K562 (cell line): ENCODE measurements around the gene DEDD. TPM values are rescaled to one million over a fixed set of nuclear protein-coding genes. Genes with fewer than 3 reads are reported as not detected.

Source experiments
- ATAC-seq: fragments of 200-7000 bp; cut with Tn5 transposase; 3 replicates; pipeline ENCODE4 v1.9.1; 2020; ENCODE audit warnings: moderate library complexity
- BruUV-seq: library from RNA; stranded (reverse); fragments of 400-500 nt; replicated peaks from 2 replicates; lab custom pipeline; 2021; lab: Mats Ljungman, UMichigan
- CTCF ChIA-PET: fragments of 300-600 bp; formaldehyde crosslinking; extraction: SDS; loops from one replicate; lab custom pipeline; 2021; ENCODE audit warnings: low intra/inter-chr PET ratio; lab: Yijun Ruan, JAX
- POLR2A ChIA-PET: fragments of 300-600, 350-650 bp; sonication (Branson Sonifier 250); formaldehyde crosslinking; extraction: SDS; loops from one replicate; lab custom pipeline; 2021; ENCODE audit warnings: antibody characterized with exemption, inconsistent platforms; lab: Yijun Ruan, JAX
- DNase-seq, 4 experiments: peaks; one replicate each; pipeline versions ENCODE4 v3.0.0 to v3.0.0-alpha.2; 2011 to 2018; ENCODE audit warnings: low spot score in 3 of 4, mixed read lengths in 3 of 4; ENCODE audit errors: extremely low read depth in 1 of 4
- FAIRE-seq: peaks from 2 replicates; lab custom pipeline; 2011; peaks lifted over from hg19 to GRCh38; lab: Jason Lieb, UNC
- H2AFZ ChIP-seq: 2 replicates; pipeline ENCODE4 v1.6.0; 2011; ENCODE audit warnings: low read depth, low read length, control low read depth, inconsistent platforms
- H3K27ac ChIP-seq: fragments of 200-600 bp; 3 replicates; pipeline ENCODE4 v1.8.0; 2011; ENCODE audit warnings: low read depth, mild to moderate bottlenecking, control low read depth, inconsistent platforms, low read length, moderate library complexity, mixed read lengths; ENCODE audit errors: extremely low read depth
- H3K27me3 ChIP-seq, 2 experiments: fragments of 300-600 bp in 1 of 2; 2 replicates in 1 of 2; 3 replicates in 1 of 2; pipeline versions ENCODE4 v1.6.0 to v1.8.0; 2011; ENCODE audit warnings: inconsistent platforms in 2 of 2, low read length in 2 of 2, mild to moderate bottlenecking in 1 of 2, mixed read lengths in 1 of 2, moderate library complexity in 1 of 2; ENCODE audit not compliant: control insufficient read depth in 2 of 2, insufficient read depth in 2 of 2
- H3K36me3 ChIP-seq: fragments of 300-600 bp; 3 replicates; pipeline ENCODE4 v1.8.0; 2011; ENCODE audit warnings: mild to moderate bottlenecking, low read length, inconsistent platforms; ENCODE audit not compliant: control insufficient read depth, insufficient read depth
- H3K4me1 ChIP-seq, 2 experiments: fragments of 200-600 bp in 1 of 2; replicated peaks in 1 of 2; 2 replicates in 1 of 2; 3 replicates in 1 of 2; pipeline versions ENCODE4 v1.5.1 to v1.8.0; 2011; ENCODE audit warnings: inconsistent platforms in 2 of 2, low read length in 2 of 2, mild to moderate bottlenecking in 1 of 2, mixed read lengths in 1 of 2, moderate library complexity in 1 of 2; ENCODE audit not compliant: control insufficient read depth in 2 of 2, insufficient read depth in 2 of 2
- H3K4me2 ChIP-seq: 2 replicates; pipeline ENCODE4 v1.6.1; 2011; ENCODE audit warnings: low read length, control low read depth, inconsistent platforms, mixed read lengths; ENCODE audit not compliant: insufficient read depth
- H3K4me3 ChIP-seq: fragments of 200-600 bp; sonication (generic), shearing (Covaris generic); 2 replicates; pipeline ENCODE4 v1.5.1; 2016; ENCODE audit warnings: control low read depth, inconsistent platforms
- H3K79me2 ChIP-seq: fragments of 200-600 bp; 3 replicates; pipeline ENCODE4 v1.8.0; 2011; ENCODE audit warnings: low read length, inconsistent platforms; ENCODE audit not compliant: control insufficient read depth, insufficient read depth
- H3K9ac ChIP-seq, 2 experiments: 2 replicates each; pipeline versions ENCODE4 v1.6.0 to v1.6.1; 2011; ENCODE audit warnings: low read depth in 2 of 2, low read length in 2 of 2, control low read depth in 1 of 2, inconsistent platforms in 1 of 2, mild to moderate bottlenecking in 1 of 2, mixed read lengths in 1 of 2; ENCODE audit not compliant: insufficient read depth in 1 of 2
- H3K9me1 ChIP-seq: one replicate; pipeline ENCODE4 v1.6.0; 2011; ENCODE audit warnings: inconsistent platforms, mild to moderate bottlenecking, low read length, moderate library complexity; ENCODE audit not compliant: control insufficient read depth, insufficient read depth
- H3K9me3 ChIP-seq: replicated peaks from 2 replicates; pipeline ENCODE4 v1.5.1; 2011; ENCODE audit warnings: low read depth, low read length, inconsistent platforms; ENCODE audit not compliant: control insufficient read depth, insufficient read depth
- H4K20me1 ChIP-seq: replicated peaks from 2 replicates; pipeline ENCODE4 v1.6.1; 2011; ENCODE audit warnings: low read length, inconsistent platforms, mixed read lengths; ENCODE audit not compliant: control insufficient read depth, insufficient read depth
- CHD1 ChIP-seq: fragments of 200-600 bp; sonication (generic); IDR thresholded peaks from one replicate; pipeline ENCODE4 v1.6.1; 2012; ENCODE audit warnings: mild to moderate bottlenecking, moderate library complexity, low read length, inconsistent platforms
- E2F3 ChIP-seq: fragments of 250-450 bp; sonication (Bioruptor Pico); IDR thresholded peaks from 2 replicates; pipeline ENCODE4 v1.4.0; 2020; ENCODE audit warnings: mild to moderate bottlenecking
- HMGN3 ChIP-seq: IDR thresholded peaks from 2 replicates; pipeline ENCODE4 v1.6.1; 2011; ENCODE audit warnings: borderline replicate concordance, low read depth, mild to moderate bottlenecking, mixed read lengths, low read length; ENCODE audit not compliant: insufficient read length; ENCODE audit errors: extremely low read depth
- HSF4 ChIP-seq: fragments of 250-450 bp; sonication (Bioruptor Pico); IDR thresholded peaks from 2 replicates; pipeline ENCODE4 v2.1.2; 2022; ENCODE audit warnings: mild to moderate bottlenecking, moderate library complexity, borderline replicate concordance
- MITF ChIP-seq: IDR thresholded peaks from 2 replicates; pipeline ENCODE4 v1.6.1; 2014; ENCODE audit warnings: antibody characterized with exemption
- NR4A1 ChIP-seq, 2 experiments: fragments of 250-450 bp in 1 of 2; fragments of 450-650 bp in 1 of 2; sonication (Bioruptor Pico) in 1 of 2; IDR thresholded peaks; 2 replicates each; pipeline versions ENCODE4 v1.4.0 to v1.6.1; 2016 to 2020; ENCODE audit warnings: mild to moderate bottlenecking in 2 of 2, missing compliant biosample characterization in 1 of 2, missing genetic modification characterization in 1 of 2, moderate library complexity in 1 of 2
- POLR2G ChIP-seq: fragments of 200-400 bp; formaldehyde crosslinking; IDR thresholded peaks from 2 replicates; pipeline ENCODE4 v1.6.1; 2017; ENCODE audit warnings: low read depth, mild to moderate bottlenecking, antibody characterized with exemption, low read length, moderate library complexity
- PYGO2 ChIP-seq: fragments of 450-650 bp; IDR thresholded peaks from 2 replicates; pipeline ENCODE4 v1.6.1; 2016; ENCODE audit warnings: mild to moderate bottlenecking, missing genetic modification characterization, moderate library complexity, missing compliant biosample characterization
- RBM15 ChIP-seq: fragments of 200-400 bp; formaldehyde crosslinking; IDR thresholded peaks from 2 replicates; pipeline ENCODE4 v1.6.1; 2018; ENCODE audit warnings: mild to moderate bottlenecking, low read length, moderate library complexity; ENCODE audit not compliant: insufficient read depth
- RFX1 ChIP-seq: fragments of 450-650 bp; IDR thresholded peaks from 2 replicates; pipeline ENCODE4 v1.6.1; 2016; ENCODE audit warnings: mild to moderate bottlenecking, moderate library complexity
- SAP30 ChIP-seq: fragments of 200-600 bp; sonication (generic); IDR thresholded peaks from 2 replicates; pipeline ENCODE4 v1.6.1; 2012; ENCODE audit warnings: borderline replicate concordance, low read depth, mild to moderate bottlenecking, moderate library complexity, low read length, control low read depth, inconsistent platforms; ENCODE audit not compliant: insufficient read depth, poor library complexity, severe bottlenecking
- STAG1 ChIP-seq: sonication (generic); formaldehyde crosslinking; IDR thresholded peaks from 2 replicates; pipeline ENCODE4 v1.5.0; 2020; ENCODE audit warnings: missing genetic modification reagents, borderline replicate concordance
- TCF3 ChIP-seq: sonication (generic); formaldehyde crosslinking; IDR thresholded peaks from 2 replicates; pipeline ENCODE4 v1.4.0; 2020; ENCODE audit warnings: mild to moderate bottlenecking, missing genetic modification reagents
- ZNF140 ChIP-seq: fragments of 250-450 bp; sonication (Bioruptor Pico); IDR thresholded peaks from 2 replicates; pipeline ENCODE4 v1.8.0; 2021; ENCODE audit warnings: moderate library complexity, mild to moderate bottlenecking, inconsistent platforms
- WGBS: fragments of 100-300 bp; shearing (Covaris generic); methylation state at CpG from one replicate; pipeline ENCODE4 v1.1.6; 2016; ENCODE audit warnings: low coverage, mixed read lengths; ENCODE audit not compliant: insufficient coverage; ENCODE audit errors: missing lambda C conversion rate; 5-methylcytosine and 5-hydroxymethylcytosine counted together
- in situ Hi-C: fragments of 300-500 bp; cut with MboI; formaldehyde crosslinking; loops from 4 replicates; pipeline ENCODE4 v1.15.0; 2018; ENCODE audit warnings: inconsistent platforms, mixed read lengths
- intact Hi-C: fragments of 100-400 bp; cut with micrococcal nuclease; formaldehyde crosslinking; loops from 2 replicates; pipeline ENCODE4 v1.14.2; 2022
- polyA plus RNA-seq, 8 experiments: library from polyadenylated mRNA; depleted of rRNA in 4 of 8; stranded (reverse) in 5 of 8; unstranded in 3 of 8; fragments of >200 nt; fragmentation: Nextera tagmentation in 2 of 8; fragmentation: Illumina TruSeq in 1 of 8; extraction: Ambion mirVana in 2 of 8; extraction: Trizol in 1 of 8; gene quantifications; 2 replicates each; pipeline versions ENCODE4 v1.2.1 to v1.2.3, GENCODE V29; 2011 to 2014; ENCODE audit warnings: inconsistent platforms in 1 of 8, missing spikeins in 1 of 8
- total RNA-seq, 7 experiments: library from RNA; depleted of rRNA in 6 of 7; stranded (reverse); fragments of >200 nt in 6 of 7; fragmentation: Illumina TruSeq in 2 of 7; extraction: Trizol in 2 of 7; gene quantifications; 2 replicates each; pipeline versions ENCODE4 v1.2.1 to v1.2.3, GENCODE V29; 2011 to 2021; ENCODE audit warnings: low replicate concordance in 1 of 7
- TF ChIP-seq, protein P1 (sequence below): fragments of 450-650 bp; formaldehyde crosslinking; conservative IDR thresholded peaks from 2 replicates; pipeline ENCODE4 v1.4.0; 2022; ENCODE audit warnings: mild to moderate bottlenecking, missing genetic modification characterization
- TF ChIP-seq, protein P2 (sequence below): sonication (generic); formaldehyde crosslinking; IDR thresholded peaks from 2 replicates; pipeline ENCODE4 v1.8.1; 2022; ENCODE audit warnings: missing genetic modification reagents

The DEDD gene
- total and polyA plus RNA-seq, 9 of the 15 experiments (the other 6 are each of a cell fraction or from before 2014, with no cell fraction given): 11.6 to 41.0 (median 16.8) TPM

GRCh38 chr1:161159087-161159912, 26.8 kb upstream of the DEDD start, which contains the start of gene USP21:
Gene USP21, plus strand, starts transcription at chr1:161159500. Its CDS starts 1,141 bp downstream, at chr1:161160641.
- FAIRE-seq (peak; percentile 80), DNase-seq (peak; percentile 94 to 96 (median 94)), ATAC-seq (peak; percentile 91)
- H2AFZ ChIP-seq: peak within 1 kb of the TSS; percentile 92
- intact Hi-C loops (loop anchor here (2.0 kb wide), 1 partner anchor 18 kb away; the partner anchor contains the start of gene B4GALT3), in situ Hi-C loops (no loop called here)
- 2% methylated on average over 40 of the region's 60 CpGs for WGBS
- peak within 1 kb of the TSS; percentile 72 for H3K27ac ChIP-seq
- H3K4me3 ChIP-seq: peak within 1 kb of the TSS; percentile 75
- no peaks in the 10 kb centered on the region for H3K9me1 ChIP-seq
- H3K36me3 ChIP-seq: peaks cover 60% of the 10 kb centered on the region
- H3K27me3 ChIP-seq: no peaks in the 10 kb centered on the region
- ChIA-PET POLR2A (interaction anchor here (0.5 to 2.2 kb wide), 7 partner anchors 9 to 280 kb away, joined by 3 to 6 read pairs (median 4); partner anchors contain the start of genes DEDD and SDHC), CTCF (interaction anchor here (0.6 kb wide), 1 partner anchor 246 kb away, joined by 4 read pairs; no protein-coding TSS in a partner anchor)
- H3K9me3 ChIP-seq: no peaks in the 10 kb centered on the region
- H3K9ac ChIP-seq: peak within 1 kb of the TSS; percentile 77 to 98
- H3K79me2 ChIP-seq: peaks cover 63% of the 10 kb centered on the region
- H3K4me2 ChIP-seq: peak within 1 kb of the TSS; percentile 95
- peaks cover 50 to 62% of the 10 kb centered on the region in 2 experiments for H3K4me1 ChIP-seq
- TSS peak; percentile 22 for BruUV-seq
- no peaks in the 10 kb centered on the region for H4K20me1 ChIP-seq
- TF ChIP-seq, protein P1, sequence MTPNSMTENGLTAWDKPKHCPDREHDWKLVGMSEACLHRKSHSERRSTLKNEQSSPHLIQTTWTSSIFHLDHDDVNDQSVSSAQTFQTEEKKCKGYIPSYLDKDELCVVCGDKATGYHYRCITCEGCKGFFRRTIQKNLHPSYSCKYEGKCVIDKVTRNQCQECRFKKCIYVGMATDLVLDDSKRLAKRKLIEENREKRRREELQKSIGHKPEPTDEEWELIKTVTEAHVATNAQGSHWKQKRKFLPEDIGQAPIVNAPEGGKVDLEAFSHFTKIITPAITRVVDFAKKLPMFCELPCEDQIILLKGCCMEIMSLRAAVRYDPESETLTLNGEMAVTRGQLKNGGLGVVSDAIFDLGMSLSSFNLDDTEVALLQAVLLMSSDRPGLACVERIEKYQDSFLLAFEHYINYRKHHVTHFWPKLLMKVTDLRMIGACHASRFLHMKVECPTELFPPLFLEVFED (CRISPR knock-in tag): 0 out of 2 replicates have a peak, but pooled peaks have one; percentile 13
- peak; percentile 85 for TF ChIP-seq POLR2G
- TF ChIP-seq HSF4 (CRISPR knock-in tag): no peak
- peak; percentile 88 for TF ChIP-seq RFX1
- TF ChIP-seq E2F3 (CRISPR knock-in tag): 0 out of 2 replicates have a peak, but pooled peaks have one; percentile 5
- peak; percentile 29 for TF ChIP-seq SAP30
- TF ChIP-seq PYGO2 (tag): no peak
- no peak; the same call in 1 of the 2 replicates for TF ChIP-seq NR4A1 (CRISPR knock-in tag; IDR thresholded peaks at IDR 0.05)
- no peak for TF ChIP-seq NR4A1 (tag; IDR thresholded peaks at IDR 0.05)
- TF ChIP-seq, protein P2, sequence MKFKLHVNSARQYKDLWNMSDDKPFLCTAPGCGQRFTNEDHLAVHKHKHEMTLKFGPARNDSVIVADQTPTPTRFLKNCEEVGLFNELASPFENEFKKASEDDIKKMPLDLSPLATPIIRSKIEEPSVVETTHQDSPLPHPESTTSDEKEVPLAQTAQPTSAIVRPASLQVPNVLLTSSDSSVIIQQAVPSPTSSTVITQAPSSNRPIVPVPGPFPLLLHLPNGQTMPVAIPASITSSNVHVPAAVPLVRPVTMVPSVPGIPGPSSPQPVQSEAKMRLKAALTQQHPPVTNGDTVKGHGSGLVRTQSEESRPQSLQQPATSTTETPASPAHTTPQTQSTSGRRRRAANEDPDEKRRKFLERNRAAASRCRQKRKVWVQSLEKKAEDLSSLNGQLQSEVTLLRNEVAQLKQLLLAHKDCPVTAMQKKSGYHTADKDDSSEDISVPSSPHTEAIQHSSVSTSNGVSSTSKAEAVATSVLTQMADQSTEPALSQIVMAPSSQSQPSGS: no peak
- no peak for TF ChIP-seq TCF3
- no peak for TF ChIP-seq ZNF140 (CRISPR knock-in tag)
- no peak for TF ChIP-seq MITF
- no peak for TF ChIP-seq CHD1
- TF ChIP-seq RBM15: no peak
- TF ChIP-seq STAG1 (CRISPR knock-in tag): no peak
- peak; percentile 62 for TF ChIP-seq HMGN3
